Caco-2 (cell line): ENCODE data around the gene ANKRD26. TPM values are rescaled to one million over a fixed set of nuclear protein-coding genes. Genes with fewer than 3 reads are reported as not detected.

Source experiments
- BruUV-seq: library from RNA; stranded (reverse); fragments of 400-500 nt; replicated peaks from 2 replicates; lab custom pipeline; 2021; lab: Mats Ljungman, UMichigan
- CTCF ChIA-PET: fragments of 300-600 bp; sonication (Branson Sonifier 250); formaldehyde crosslinking; loops from one replicate; lab custom pipeline; 2022; ENCODE audit warnings: antibody characterized with exemption; lab: Charles Lee
- POLR2A ChIA-PET: fragments of 300-600 bp; sonication (Branson Sonifier 250); formaldehyde crosslinking; loops from one replicate; lab custom pipeline; 2022; ENCODE audit warnings: antibody characterized with exemption; lab: Charles Lee
- DNase-seq, 2 experiments: peaks; one replicate each; pipeline versions ENCODE4 v3.0.0 to v3.0.0-alpha.2; 2020 to 2022
- H3K27me3 ChIP-seq: replicated peaks from 2 replicates; pipeline ENCODE4 v1.6.0; 2011; ENCODE audit warnings: low read length; ENCODE audit not compliant: control insufficient read depth, insufficient read depth
- H3K36me3 ChIP-seq: 2 replicates; pipeline ENCODE4 v1.5.1; 2011; ENCODE audit warnings: low read length; ENCODE audit not compliant: control insufficient read depth, insufficient read depth
- H3K4me1 ChIP-seq: fragments of 250-450 bp; sonication (Bioruptor Pico); 2 replicates; pipeline ENCODE4 v1.5.1; 2020; ENCODE audit warnings: mild to moderate bottlenecking
- H3K4me3 ChIP-seq: 2 replicates; pipeline ENCODE4 v1.5.1; 2011; ENCODE audit warnings: low read depth, mild to moderate bottlenecking, control low read depth, low read length
- H3K9me3 ChIP-seq: fragments of 250-450 bp; sonication (Bioruptor Pico); 2 replicates; pipeline ENCODE4 v1.5.1; 2020; ENCODE audit warnings: mild to moderate bottlenecking, moderate library complexity
- H3K27ac Mint-ChIP-seq: one replicate; pipeline ENCODE4 v1.8.0; 2022; ENCODE audit warnings: mixed read lengths; ENCODE audit not compliant: unreplicated experiment
- H3K27me3 Mint-ChIP-seq: one replicate; pipeline ENCODE4 v1.8.0; 2022; ENCODE audit warnings: mixed read lengths; ENCODE audit not compliant: insufficient read depth, unreplicated experiment
- H3K36me3 Mint-ChIP-seq: one replicate; pipeline ENCODE4 v1.8.0; 2022; ENCODE audit warnings: mild to moderate bottlenecking, mixed read lengths; ENCODE audit not compliant: insufficient read depth, unreplicated experiment
- H3K4me1 Mint-ChIP-seq: one replicate; pipeline ENCODE4 v1.8.0; 2022; ENCODE audit warnings: low read depth, mixed read lengths; ENCODE audit not compliant: unreplicated experiment
- H3K4me3 Mint-ChIP-seq: one replicate; pipeline ENCODE4 v1.8.0; 2022; ENCODE audit warnings: mild to moderate bottlenecking, moderate library complexity, mixed read lengths; ENCODE audit not compliant: unreplicated experiment
- H3K9me3 Mint-ChIP-seq: one replicate; pipeline ENCODE4 v1.8.0; 2022; ENCODE audit warnings: mixed read lengths; ENCODE audit not compliant: unreplicated experiment
- CTCF ChIP-seq, 2 experiments: fragments of 200-600 bp in 1 of 2; IDR thresholded peaks; 1 replicate in 1 of 2; 2 replicates in 1 of 2; pipeline versions ENCODE4 v1.5.1 to v1.8.0; 2011 to 2022; ENCODE audit warnings: antibody characterized with exemption in 1 of 2, control low read depth in 1 of 2, inconsistent platforms in 1 of 2, low read depth in 1 of 2, low read length in 1 of 2, mild to moderate bottlenecking in 1 of 2, moderate library complexity in 1 of 2; ENCODE audit not compliant: insufficient read depth in 1 of 2, severe bottlenecking in 1 of 2, unreplicated experiment in 1 of 2
- intact Hi-C: fragments of 100-400 bp; cut with micrococcal nuclease; formaldehyde crosslinking; loops from one replicate; pipeline ENCODE4 v1.10.0; 2022; ENCODE audit not compliant: unreplicated experiment
- total RNA-seq: library from RNA; stranded (reverse); gene quantifications from 2 replicates; pipeline ENCODE4 v1.2.3, GENCODE V29; 2022

The ANKRD26 gene
- total RNA-seq, 1 experiment from 2014 or later: 16.2 TPM

GRCh38 chr10:27099448-27099847 lies 846 bp downstream of the ANKRD26 start:
- H3K4me3 ChIP-seq: peak overlapping the region; percentile 71
- DNase-seq: no peak
- ChIA-PET CTCF (interaction anchor here (0.8 to 1.0 kb wide), 2 partner anchors 11 to 23 kb away, joined by 3 to 5 read pairs; no protein-coding TSS in a partner anchor), POLR2A (no interaction called here)
- Mint-ChIP-seq H3K27me3 (peaks cover 2% of the 10 kb centered on the region), H3K36me3 (peaks cover 28% of the 10 kb centered on the region), H3K4me1 (peaks cover 7% of the 10 kb centered on the region), H3K9me3 (no peaks in the 10 kb centered on the region), H3K4me3 (peak overlapping the region; percentile 84), H3K27ac (peak overlapping the region; percentile 89)
- no peaks in the 10 kb centered on the region for H3K27me3 ChIP-seq
- H3K36me3 ChIP-seq: no peaks in the 10 kb centered on the region; the same call in 1 of the 2 replicates
- H3K4me1 ChIP-seq: no peaks in the 10 kb centered on the region; the same call in 1 of the 2 replicates
- H3K9me3 ChIP-seq: no peaks in the 10 kb centered on the region
- intact Hi-C loops: no loop called here
- TF ChIP-seq CTCF (IDR thresholded peaks at IDR 0.05; ENCODE audit: insufficient read depth in 1 of 2, low read depth in 1 of 2, low read length in 1 of 2, severe bottlenecking in 1 of 2, unreplicated experiment in 1 of 2): no peak
- BruUV-seq: no TSS peak

DNA sequence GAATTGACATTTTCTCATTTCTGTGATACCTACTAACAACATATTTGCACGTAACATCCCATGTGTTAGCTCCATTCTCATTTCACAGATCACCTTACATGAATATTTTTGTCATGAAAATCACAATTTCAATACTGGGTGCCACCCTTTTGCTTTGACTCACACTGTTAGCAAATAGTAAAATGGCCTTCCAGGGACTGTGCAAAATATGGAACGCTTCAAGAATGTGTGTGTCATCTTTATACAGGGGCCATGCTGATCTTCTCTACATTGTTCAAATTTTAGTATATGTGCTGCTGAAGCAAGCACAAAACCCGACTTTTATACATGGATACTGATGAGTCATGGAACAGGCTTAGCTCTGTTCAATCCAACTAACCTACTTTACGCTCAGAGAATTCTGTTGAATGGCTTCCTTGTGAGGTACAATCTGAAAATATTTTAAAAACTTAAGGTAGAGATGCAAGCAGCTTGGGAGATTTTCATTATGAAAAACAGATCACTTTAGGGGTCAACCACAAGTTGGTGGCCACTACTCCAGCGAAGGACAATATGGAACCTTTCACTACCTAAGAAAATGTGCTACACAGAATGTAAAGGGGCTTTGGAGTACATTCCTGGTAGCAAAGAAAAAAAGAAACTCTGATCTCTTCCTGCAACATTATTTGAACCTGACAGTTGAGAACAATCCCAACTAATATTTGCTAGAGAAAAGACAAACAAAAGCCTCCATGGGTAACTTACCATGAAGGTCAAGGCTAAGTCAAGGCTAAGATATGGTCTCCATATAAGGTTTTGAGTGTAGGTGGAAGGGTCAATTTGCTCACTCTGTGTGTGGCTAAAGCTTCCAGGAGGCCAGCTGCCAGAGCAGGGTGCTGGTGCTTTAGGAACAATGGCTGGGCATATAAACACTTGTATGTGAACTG lies 11.9 kb downstream of the ANKRD26 start:
- Histone ChIP-seq H3K4me1 (no peaks in the 10 kb centered on the region), H3K4me3 (no peak overlapping the region), H3K27me3 (no peaks in the 10 kb centered on the region), H3K36me3 (no peaks in the 10 kb centered on the region; the same call in 1 of the 2 replicates), H3K9me3 (no peaks in the 10 kb centered on the region)
- no TSS peak for BruUV-seq
- no peaks in the 10 kb centered on the region for H3K4me1 Mint-ChIP-seq
- no peak for DNase-seq
- H3K27me3 Mint-ChIP-seq: no peaks in the 10 kb centered on the region
- CTCF ChIA-PET: no interaction called here
- H3K36me3 Mint-ChIP-seq: peaks cover 10% of the 10 kb centered on the region
- TF ChIP-seq CTCF (IDR thresholded peaks at IDR 0.05; ENCODE audit: insufficient read depth in 1 of 2, low read depth in 1 of 2, low read length in 1 of 2, severe bottlenecking in 1 of 2, unreplicated experiment in 1 of 2): no peak
- H3K9me3 Mint-ChIP-seq: no peaks in the 10 kb centered on the region
- intact Hi-C loops: no loop called here
- H3K27ac Mint-ChIP-seq: no peak overlapping the region
- no peak overlapping the region for H3K4me3 Mint-ChIP-seq
- POLR2A ChIA-PET: no interaction called here

- ChIA-PET CTCF (no interaction called here), POLR2A (no interaction called here)
- no peak overlapping the region for H3K27ac Mint-ChIP-seq
- intact Hi-C loops: no loop called here
- no peaks in the 10 kb centered on the region for H3K27me3 Mint-ChIP-seq
- H3K9me3 Mint-ChIP-seq: no peaks in the 10 kb centered on the region
- no peak overlapping the region for H3K4me3 Mint-ChIP-seq
- Histone ChIP-seq H3K4me3 (no peak overlapping the region), H3K27me3 (no peaks in the 10 kb centered on the region), H3K4me1 (no peaks in the 10 kb centered on the region), H3K36me3 (peaks cover 4% of the 10 kb centered on the region), H3K9me3 (no peaks in the 10 kb centered on the region)
- no peaks in the 10 kb centered on the region for H3K4me1 Mint-ChIP-seq
- no TSS peak for BruUV-seq
- TF ChIP-seq CTCF (IDR thresholded peaks at IDR 0.05; ENCODE audit: insufficient read depth in 1 of 2, low read depth in 1 of 2, low read length in 1 of 2, severe bottlenecking in 1 of 2, unreplicated experiment in 1 of 2): no peak
- peaks cover 44% of the 10 kb centered on the region for H3K36me3 Mint-ChIP-seq
- DNase-seq: no peak
Measured at GRCh38 chr10:27072436-27073114, 27.7 kb downstream of the ANKRD26 start.
